K562 (cell line): Measurements from ENCODE around the gene KAZN. TPM values are rescaled to one million over a fixed set of nuclear protein-coding genes. Genes with fewer than 3 reads are reported as not detected.

Source experiments
- ATAC-seq: fragments of 200-7000 bp; cut with Tn5 transposase; 3 replicates; pipeline ENCODE4 v1.9.1; 2020; ENCODE audit warnings: moderate library complexity
- BruUV-seq: library from RNA; stranded (reverse); fragments of 400-500 nt; replicated peaks from 2 replicates; lab custom pipeline; 2021; lab: Mats Ljungman, UMichigan
- CTCF ChIA-PET: fragments of 300-600 bp; formaldehyde crosslinking; extraction: SDS; loops from one replicate; lab custom pipeline; 2021; ENCODE audit warnings: low intra/inter-chr PET ratio; lab: Yijun Ruan, JAX
- POLR2A ChIA-PET: fragments of 300-600, 350-650 bp; sonication (Branson Sonifier 250); formaldehyde crosslinking; extraction: SDS; loops from one replicate; lab custom pipeline; 2021; ENCODE audit warnings: antibody characterized with exemption, inconsistent platforms; lab: Yijun Ruan, JAX
- DNase-seq, 4 experiments: peaks; one replicate each; pipeline versions ENCODE4 v3.0.0 to v3.0.0-alpha.2; 2011 to 2018; ENCODE audit warnings: low spot score in 3 of 4, mixed read lengths in 3 of 4; ENCODE audit errors: extremely low read depth in 1 of 4
- FAIRE-seq: peaks from 2 replicates; lab custom pipeline; 2011; peaks lifted over from hg19 to GRCh38; lab: Jason Lieb, UNC
- H2AFZ ChIP-seq: 2 replicates; pipeline ENCODE4 v1.6.0; 2011; ENCODE audit warnings: low read depth, low read length, control low read depth, inconsistent platforms
- H3K27ac ChIP-seq: fragments of 200-600 bp; 3 replicates; pipeline ENCODE4 v1.8.0; 2011; ENCODE audit warnings: low read depth, mild to moderate bottlenecking, control low read depth, inconsistent platforms, low read length, moderate library complexity, mixed read lengths; ENCODE audit errors: extremely low read depth
- H3K27me3 ChIP-seq, 2 experiments: fragments of 300-600 bp in 1 of 2; 2 replicates in 1 of 2; 3 replicates in 1 of 2; pipeline versions ENCODE4 v1.6.0 to v1.8.0; 2011; ENCODE audit warnings: inconsistent platforms in 2 of 2, low read length in 2 of 2, mild to moderate bottlenecking in 1 of 2, mixed read lengths in 1 of 2, moderate library complexity in 1 of 2; ENCODE audit not compliant: control insufficient read depth in 2 of 2, insufficient read depth in 2 of 2
- H3K36me3 ChIP-seq: fragments of 300-600 bp; 3 replicates; pipeline ENCODE4 v1.8.0; 2011; ENCODE audit warnings: mild to moderate bottlenecking, low read length, inconsistent platforms; ENCODE audit not compliant: control insufficient read depth, insufficient read depth
- H3K4me1 ChIP-seq, 2 experiments: fragments of 200-600 bp in 1 of 2; replicated peaks in 1 of 2; 2 replicates in 1 of 2; 3 replicates in 1 of 2; pipeline versions ENCODE4 v1.5.1 to v1.8.0; 2011; ENCODE audit warnings: inconsistent platforms in 2 of 2, low read length in 2 of 2, mild to moderate bottlenecking in 1 of 2, mixed read lengths in 1 of 2, moderate library complexity in 1 of 2; ENCODE audit not compliant: control insufficient read depth in 2 of 2, insufficient read depth in 2 of 2
- H3K4me2 ChIP-seq: 2 replicates; pipeline ENCODE4 v1.6.1; 2011; ENCODE audit warnings: low read length, control low read depth, inconsistent platforms, mixed read lengths; ENCODE audit not compliant: insufficient read depth
- H3K4me3 ChIP-seq: fragments of 200-600 bp; sonication (generic), shearing (Covaris generic); 2 replicates; pipeline ENCODE4 v1.5.1; 2016; ENCODE audit warnings: control low read depth, inconsistent platforms
- H3K79me2 ChIP-seq: fragments of 200-600 bp; 3 replicates; pipeline ENCODE4 v1.8.0; 2011; ENCODE audit warnings: low read length, inconsistent platforms; ENCODE audit not compliant: control insufficient read depth, insufficient read depth
- H3K9ac ChIP-seq, 2 experiments: 2 replicates each; pipeline versions ENCODE4 v1.6.0 to v1.6.1; 2011; ENCODE audit warnings: low read depth in 2 of 2, low read length in 2 of 2, control low read depth in 1 of 2, inconsistent platforms in 1 of 2, mild to moderate bottlenecking in 1 of 2, mixed read lengths in 1 of 2; ENCODE audit not compliant: insufficient read depth in 1 of 2
- H3K9me1 ChIP-seq: one replicate; pipeline ENCODE4 v1.6.0; 2011; ENCODE audit warnings: inconsistent platforms, mild to moderate bottlenecking, low read length, moderate library complexity; ENCODE audit not compliant: control insufficient read depth, insufficient read depth
- H3K9me3 ChIP-seq: replicated peaks from 2 replicates; pipeline ENCODE4 v1.5.1; 2011; ENCODE audit warnings: low read depth, low read length, inconsistent platforms; ENCODE audit not compliant: control insufficient read depth, insufficient read depth
- H4K20me1 ChIP-seq: replicated peaks from 2 replicates; pipeline ENCODE4 v1.6.1; 2011; ENCODE audit warnings: low read length, inconsistent platforms, mixed read lengths; ENCODE audit not compliant: control insufficient read depth, insufficient read depth
- BMI1 ChIP-seq: fragments of 150-350 bp; IDR thresholded peaks from 2 replicates; pipeline ENCODE4 v1.6.1; 2014; ENCODE audit warnings: low read length
- CHD1 ChIP-seq: fragments of 200-600 bp; sonication (generic); IDR thresholded peaks from one replicate; pipeline ENCODE4 v1.6.1; 2012; ENCODE audit warnings: mild to moderate bottlenecking, moderate library complexity, low read length, inconsistent platforms
- DDX20 ChIP-seq: fragments of 450-650 bp; IDR thresholded peaks from 2 replicates; pipeline ENCODE4 v1.6.1; 2016; ENCODE audit warnings: missing genetic modification characterization, low read depth, mild to moderate bottlenecking, missing compliant biosample characterization, moderate library complexity
- ETV1 ChIP-seq: fragments of 450-650 bp; conservative IDR thresholded peaks from 2 replicates; pipeline ENCODE4 v1.6.1; 2016; ENCODE audit warnings: missing genetic modification characterization, control low read depth, low read depth, missing compliant biosample characterization
- KDM1A ChIP-seq, 2 experiments: fragments of 450-650 bp; IDR thresholded peaks; 2 replicates each; pipeline ENCODE4 v1.6.1; 2016; ENCODE audit warnings: mild to moderate bottlenecking in 2 of 2
- PHF21A ChIP-seq: fragments of 450-650 bp; IDR thresholded peaks from 2 replicates; pipeline ENCODE4 v1.6.1; 2017; ENCODE audit warnings: low read depth, borderline replicate concordance
- SNRNP70 ChIP-seq: fragments of 200-400 bp; formaldehyde crosslinking; optimal IDR thresholded peaks from 2 replicates; pipeline ENCODE3; 2017; ENCODE audit warnings: low read depth, low read length
- SRSF7 ChIP-seq: fragments of 200-400 bp; formaldehyde crosslinking; optimal IDR thresholded peaks from 2 replicates; pipeline ENCODE3; 2017; ENCODE audit warnings: mild to moderate bottlenecking, low read depth, low read length
- TAF9B ChIP-seq: fragments of 450-650 bp; IDR thresholded peaks from 2 replicates; pipeline ENCODE4 v1.6.1; 2018; ENCODE audit warnings: mild to moderate bottlenecking; ENCODE audit not compliant: partially characterized antibody
- THRAP3 ChIP-seq: fragments of 450-650 bp; IDR thresholded peaks from 2 replicates; pipeline ENCODE4 v1.6.1; 2016; ENCODE audit warnings: mild to moderate bottlenecking, inconsistent platforms, borderline replicate concordance
- ZNF232 ChIP-seq: sonication (generic); formaldehyde crosslinking; IDR thresholded peaks from 2 replicates; pipeline ENCODE4 v1.8.0; 2022; ENCODE audit warnings: mild to moderate bottlenecking, missing genetic modification reagents
- ZNF436 ChIP-seq: fragments of 250-450, 450-650 bp; sonication (Bioruptor Pico); formaldehyde crosslinking; IDR thresholded peaks from 2 replicates; pipeline ENCODE4 v1.7.0; 2020; ENCODE audit warnings: mild to moderate bottlenecking
- WGBS: fragments of 100-300 bp; shearing (Covaris generic); methylation state at CpG from one replicate; pipeline ENCODE4 v1.1.6; 2016; ENCODE audit warnings: low coverage, mixed read lengths; ENCODE audit not compliant: insufficient coverage; ENCODE audit errors: missing lambda C conversion rate; 5-methylcytosine and 5-hydroxymethylcytosine counted together
- in situ Hi-C: fragments of 300-500 bp; cut with MboI; formaldehyde crosslinking; loops from 4 replicates; pipeline ENCODE4 v1.15.0; 2018; ENCODE audit warnings: inconsistent platforms, mixed read lengths
- intact Hi-C: fragments of 100-400 bp; cut with micrococcal nuclease; formaldehyde crosslinking; loops from 2 replicates; pipeline ENCODE4 v1.14.2; 2022
- polyA plus RNA-seq, 8 experiments: library from polyadenylated mRNA; depleted of rRNA in 4 of 8; stranded (reverse) in 5 of 8; unstranded in 3 of 8; fragments of >200 nt; fragmentation: Nextera tagmentation in 2 of 8; fragmentation: Illumina TruSeq in 1 of 8; extraction: Ambion mirVana in 2 of 8; extraction: Trizol in 1 of 8; gene quantifications; 2 replicates each; pipeline versions ENCODE4 v1.2.1 to v1.2.3, GENCODE V29; 2011 to 2014; ENCODE audit warnings: inconsistent platforms in 1 of 8, missing spikeins in 1 of 8
- total RNA-seq, 7 experiments: library from RNA; depleted of rRNA in 6 of 7; stranded (reverse); fragments of >200 nt in 6 of 7; fragmentation: Illumina TruSeq in 2 of 7; extraction: Trizol in 2 of 7; gene quantifications; 2 replicates each; pipeline versions ENCODE4 v1.2.1 to v1.2.3, GENCODE V29; 2011 to 2021; ENCODE audit warnings: low replicate concordance in 1 of 7
- TF ChIP-seq, protein P1 (sequence below): IDR thresholded peaks from 2 replicates; pipeline ENCODE4 v1.6.1; 2011; ENCODE audit warnings: borderline replicate concordance, low read depth, mild to moderate bottlenecking, moderate library complexity, low read length; ENCODE audit not compliant: insufficient read depth, poor library complexity, severe bottlenecking
- TF ChIP-seq, protein P2 (sequence below): sonication (generic); formaldehyde crosslinking; IDR thresholded peaks from 2 replicates; pipeline ENCODE4 v1.8.1; 2022; ENCODE audit warnings: missing genetic modification reagents
- TF ChIP-seq, protein P3 (sequence below): sonication (generic); formaldehyde crosslinking; IDR thresholded peaks from 2 replicates; pipeline ENCODE4 v1.8.1; 2023; ENCODE audit warnings: mild to moderate bottlenecking, missing genetic modification reagents

Gene KAZN
- total and polyA plus RNA-seq, 9 of the 15 experiments (the other 6 are each of a cell fraction or from before 2014, with no cell fraction given): 2.1 to 21.6 (median 5.4) TPM

DNA sequence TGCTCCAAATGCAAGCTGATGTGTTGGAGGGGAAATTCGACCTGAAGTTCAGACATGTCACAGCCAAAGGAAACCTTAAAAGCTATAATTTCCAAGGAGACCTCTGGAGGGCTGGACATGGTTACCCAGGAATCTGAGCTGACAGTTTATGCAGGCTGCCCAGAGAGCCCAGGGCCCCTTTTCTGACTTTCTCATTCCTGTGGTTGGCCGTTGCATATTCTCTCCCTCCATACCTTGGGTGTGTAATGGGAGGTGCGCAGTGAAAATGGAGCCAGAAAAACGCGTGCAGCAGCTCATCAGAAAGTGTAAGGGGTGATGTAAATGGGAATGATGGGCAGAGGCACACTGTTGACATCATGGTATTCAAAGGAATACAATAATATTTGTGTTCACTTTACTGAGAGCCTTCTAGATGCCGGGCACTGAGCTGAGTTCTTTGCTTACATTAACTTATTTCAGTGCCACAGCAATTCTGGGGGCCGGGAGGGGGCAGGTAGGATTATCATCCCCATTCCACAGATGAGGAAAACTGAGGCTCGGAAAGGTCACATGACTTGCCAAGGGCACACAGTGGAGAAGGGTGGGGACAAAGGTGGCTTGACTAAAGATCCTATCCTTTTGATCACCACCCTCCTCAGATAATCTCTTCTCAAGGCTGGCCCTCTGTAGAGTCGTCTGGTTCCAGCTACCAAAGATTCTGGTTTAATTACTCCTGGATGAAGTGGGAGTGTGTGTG lies 38.6 kb downstream of the KAZN start:
- no peaks in the 10 kb centered on the region for H3K79me2 ChIP-seq
- in situ Hi-C loops: no loop called here
- FAIRE-seq (no peak), ATAC-seq (no peak), DNase-seq (no peak)
- H3K4me1 ChIP-seq: no peaks in the 10 kb centered on the region
- H3K27me3 ChIP-seq: peaks cover 27 to 71% of the 10 kb centered on the region in 2 experiments; a peak in 4 of 5 replicates
- WGBS: under 1% methylated on average over 9 of the region's 9 CpGs
- intact Hi-C loops: no loop called here
- no peak overlapping the region for H2AFZ ChIP-seq
- no peaks in the 10 kb centered on the region for H3K36me3 ChIP-seq
- BruUV-seq: no TSS peak
- no peak overlapping the region for H3K4me2 ChIP-seq
- no peak overlapping the region for H3K9ac ChIP-seq
- H3K27ac ChIP-seq: no peak overlapping the region
- H4K20me1 ChIP-seq: no peaks in the 10 kb centered on the region
- CTCF ChIA-PET: no interaction called here
- POLR2A ChIA-PET: interaction anchor here (0.5 to 0.7 kb wide), 4 partner anchors 10 to 35 kb away, joined by 3 to 4 read pairs (median 4); no protein-coding TSS in a partner anchor
- H3K9me1 ChIP-seq: no peaks in the 10 kb centered on the region
- H3K4me3 ChIP-seq: no peak overlapping the region
- H3K9me3 ChIP-seq: no peaks in the 10 kb centered on the region
- no peak for TF ChIP-seq THRAP3
- TF ChIP-seq BMI1: no peak
- TF ChIP-seq KDM1A (IDR thresholded peaks at IDR 0.05): peak in 1 of 2 experiments; percentile 38; a peak in 1 of 4 replicates
- TF ChIP-seq, protein P1, sequence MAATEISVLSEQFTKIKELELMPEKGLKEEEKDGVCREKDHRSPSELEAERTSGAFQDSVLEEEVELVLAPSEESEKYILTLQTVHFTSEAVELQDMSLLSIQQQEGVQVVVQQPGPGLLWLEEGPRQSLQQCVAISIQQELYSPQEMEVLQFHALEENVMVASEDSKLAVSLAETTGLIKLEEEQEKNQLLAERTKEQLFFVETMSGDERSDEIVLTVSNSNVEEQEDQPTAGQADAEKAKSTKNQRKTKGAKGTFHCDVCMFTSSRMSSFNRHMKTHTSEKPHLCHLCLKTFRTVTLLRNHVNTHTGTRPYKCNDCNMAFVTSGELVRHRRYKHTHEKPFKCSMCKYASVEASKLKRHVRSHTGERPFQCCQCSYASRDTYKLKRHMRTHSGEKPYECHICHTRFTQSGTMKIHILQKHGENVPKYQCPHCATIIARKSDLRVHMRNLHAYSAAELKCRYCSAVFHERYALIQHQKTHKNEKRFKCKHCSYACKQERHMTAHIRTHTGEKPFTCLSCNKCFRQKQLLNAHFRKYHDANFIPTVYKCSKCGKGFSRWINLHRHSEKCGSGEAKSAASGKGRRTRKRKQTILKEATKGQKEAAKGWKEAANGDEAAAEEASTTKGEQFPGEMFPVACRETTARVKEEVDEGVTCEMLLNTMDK: no peak
- TF ChIP-seq, protein P2, sequence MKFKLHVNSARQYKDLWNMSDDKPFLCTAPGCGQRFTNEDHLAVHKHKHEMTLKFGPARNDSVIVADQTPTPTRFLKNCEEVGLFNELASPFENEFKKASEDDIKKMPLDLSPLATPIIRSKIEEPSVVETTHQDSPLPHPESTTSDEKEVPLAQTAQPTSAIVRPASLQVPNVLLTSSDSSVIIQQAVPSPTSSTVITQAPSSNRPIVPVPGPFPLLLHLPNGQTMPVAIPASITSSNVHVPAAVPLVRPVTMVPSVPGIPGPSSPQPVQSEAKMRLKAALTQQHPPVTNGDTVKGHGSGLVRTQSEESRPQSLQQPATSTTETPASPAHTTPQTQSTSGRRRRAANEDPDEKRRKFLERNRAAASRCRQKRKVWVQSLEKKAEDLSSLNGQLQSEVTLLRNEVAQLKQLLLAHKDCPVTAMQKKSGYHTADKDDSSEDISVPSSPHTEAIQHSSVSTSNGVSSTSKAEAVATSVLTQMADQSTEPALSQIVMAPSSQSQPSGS (CRISPR knock-in tag): no peak
- no peak for TF ChIP-seq SRSF7
- TF ChIP-seq, protein P3, sequence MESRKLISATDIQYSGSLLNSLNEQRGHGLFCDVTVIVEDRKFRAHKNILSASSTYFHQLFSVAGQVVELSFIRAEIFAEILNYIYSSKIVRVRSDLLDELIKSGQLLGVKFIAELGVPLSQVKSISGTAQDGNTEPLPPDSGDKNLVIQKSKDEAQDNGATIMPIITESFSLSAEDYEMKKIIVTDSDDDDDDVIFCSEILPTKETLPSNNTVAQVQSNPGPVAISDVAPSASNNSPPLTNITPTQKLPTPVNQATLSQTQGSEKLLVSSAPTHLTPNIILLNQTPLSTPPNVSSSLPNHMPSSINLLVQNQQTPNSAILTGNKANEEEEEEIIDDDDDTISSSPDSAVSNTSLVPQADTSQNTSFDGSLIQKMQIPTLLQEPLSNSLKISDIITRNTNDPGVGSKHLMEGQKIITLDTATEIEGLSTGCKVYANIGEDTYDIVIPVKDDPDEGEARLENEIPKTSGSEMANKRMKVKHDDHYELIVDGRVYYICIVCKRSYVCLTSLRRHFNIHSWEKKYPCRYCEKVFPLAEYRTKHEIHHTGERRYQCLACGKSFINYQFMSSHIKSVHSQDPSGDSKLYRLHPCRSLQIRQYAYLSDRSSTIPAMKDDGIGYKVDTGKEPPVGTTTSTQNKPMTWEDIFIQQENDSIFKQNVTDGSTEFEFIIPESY (CRISPR knock-in tag): no peak
- TF ChIP-seq PHF21A: no peak
- TF ChIP-seq ZNF232 (CRISPR knock-in tag): no peak
- no peak for TF ChIP-seq ETV1 (tag)
- TF ChIP-seq ZNF436 (CRISPR knock-in tag): no peak
- TF ChIP-seq DDX20: no peak
- no peak for TF ChIP-seq SNRNP70
- no peak for TF ChIP-seq TAF9B
- TF ChIP-seq CHD1: no peak
